PC-9 (cell line): ENCODE data around the gene ERVK3-1.

ENCODE experiments used
- EZH2 ChIP-seq: fragments of 200-600 bp; sonication (generic); IDR thresholded peaks from 2 replicates; pipeline ENCODE4 v1.8.0; 2017; ENCODE audit warnings: antibody characterized with exemption, low read depth
- TF ChIP-seq, protein P1 (sequence below): fragments of 200-600 bp; sonication (generic); conservative IDR thresholded peaks from 2 replicates; pipeline ENCODE4 v1.6.1; 2017; ENCODE audit warnings: mixed run types, antibody characterized with exemption, mild to moderate bottlenecking, moderate library complexity

DNA sequence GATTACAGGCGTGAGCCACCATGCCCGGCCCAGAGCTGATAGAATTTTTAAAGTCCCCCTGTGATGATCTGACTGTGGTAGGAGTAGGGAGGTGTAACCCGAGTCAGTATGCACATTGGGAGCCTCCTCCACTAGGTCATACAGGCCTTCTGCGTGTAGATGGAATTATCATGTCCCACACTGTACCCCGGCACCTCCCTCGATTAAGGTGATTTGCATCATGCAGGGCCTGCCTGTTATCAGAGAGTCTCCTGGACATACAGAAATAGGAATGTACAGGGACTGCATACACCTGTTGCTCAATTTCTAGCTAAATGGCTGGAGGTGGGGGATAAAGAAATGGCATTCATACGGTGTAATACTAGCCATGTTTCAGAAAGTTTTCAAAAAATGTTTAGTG, 922 bp upstream of the ERVK3-1 start:
- TF ChIP-seq, protein P1, sequence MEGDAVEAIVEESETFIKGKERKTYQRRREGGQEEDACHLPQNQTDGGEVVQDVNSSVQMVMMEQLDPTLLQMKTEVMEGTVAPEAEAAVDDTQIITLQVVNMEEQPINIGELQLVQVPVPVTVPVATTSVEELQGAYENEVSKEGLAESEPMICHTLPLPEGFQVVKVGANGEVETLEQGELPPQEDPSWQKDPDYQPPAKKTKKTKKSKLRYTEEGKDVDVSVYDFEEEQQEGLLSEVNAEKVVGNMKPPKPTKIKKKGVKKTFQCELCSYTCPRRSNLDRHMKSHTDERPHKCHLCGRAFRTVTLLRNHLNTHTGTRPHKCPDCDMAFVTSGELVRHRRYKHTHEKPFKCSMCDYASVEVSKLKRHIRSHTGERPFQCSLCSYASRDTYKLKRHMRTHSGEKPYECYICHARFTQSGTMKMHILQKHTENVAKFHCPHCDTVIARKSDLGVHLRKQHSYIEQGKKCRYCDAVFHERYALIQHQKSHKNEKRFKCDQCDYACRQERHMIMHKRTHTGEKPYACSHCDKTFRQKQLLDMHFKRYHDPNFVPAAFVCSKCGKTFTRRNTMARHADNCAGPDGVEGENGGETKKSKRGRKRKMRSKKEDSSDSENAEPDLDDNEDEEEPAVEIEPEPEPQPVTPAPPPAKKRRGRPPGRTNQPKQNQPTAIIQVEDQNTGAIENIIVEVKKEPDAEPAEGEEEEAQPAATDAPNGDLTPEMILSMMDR, result no peak
- no peak for TF ChIP-seq EZH2
